ENCODE measurements around the gene USP50. TPM values are rescaled to one million over a fixed set of nuclear protein-coding genes. Genes with fewer than 3 reads are reported as not detected.

The USP50 gene
- total and polyA plus RNA-seq, 2 donors (not counting 3 experiments of a cell fraction or from before 2014, with no cell fraction given), result not detected

- POLR2A ChIA-PET, result no interaction called here
- Histone ChIP-seq H3K4me1 (ENCODE audit: control insufficient read depth, extremely low read depth, insufficient read depth, low read length) (no peaks in the 10 kb centered on the region), H3K4me3 (replicated peaks in 1 of 3; ENCODE audit: insufficient read depth in 1 of 3, low read depth in 1 of 3, low read length in 3 of 3) (no peak overlapping the region), H3K27ac (ENCODE audit: insufficient read depth, low read depth, low read length) (no peak overlapping the region), H3K9ac (replicated peaks; ENCODE audit: extremely low read depth, insufficient read depth, low read length) (no peak overlapping the region), H3K36me3 (ENCODE audit: control insufficient read depth in 2 of 2, extremely low read depth in 1 of 2, insufficient read depth in 2 of 2, low read length in 2 of 2) (peaks cover 21% of the 10 kb centered on the region in 2 experiments), H3K9me3 (replicated peaks; ENCODE audit: control insufficient read depth, insufficient read depth, low read length) (no peaks in the 10 kb centered on the region), H3K9me1 (replicated peaks; ENCODE audit: control insufficient read depth, extremely low read depth, insufficient read depth, low read length) (no peaks in the 10 kb centered on the region), H4K20me1 (replicated peaks; ENCODE audit: control insufficient read depth, extremely low read depth, insufficient read depth, low read length) (no peaks in the 10 kb centered on the region), H3K4me2 (ENCODE audit: insufficient read depth, low read length) (no peak overlapping the region), H3K79me2 (ENCODE audit: control insufficient read depth, insufficient read depth, low read length) (no peaks in the 10 kb centered on the region), H3K27me3 (ENCODE audit: control insufficient read depth in 2 of 2, insufficient read depth in 2 of 2, low read length in 2 of 2) (no peaks in the 10 kb centered on the region), H2AFZ (ENCODE audit: low read depth, low read length) (no peak overlapping the region)
- FAIRE-seq, result no peak
- dilution Hi-C loops (cut with MboI; ENCODE audit: extremely low pct_ligation_motif_present, low sequenced_read_pairs) (no loop called here), intact Hi-C loops (cut with micrococcal nuclease) (loop anchor here (10.0 kb wide), 1 partner anchor 391 kb away; no protein-coding TSS in a partner anchor)
- DNase-seq (ENCODE audit: low read depth, low spot score), result no peak
- no TSS peak for BruUV-seq (replicated peaks)
- CTCF ChIA-PET, result no interaction called here
- TF ChIP-seq EZH2 (IDR thresholded peaks at IDR 0.05; ENCODE audit: borderline replicate concordance, low read depth, low read length, severe bottlenecking) (no peak), POLR2A (IDR thresholded peaks at IDR 0.05; ENCODE audit: low read depth, low read length) (no peak), MAX (IDR thresholded peaks at IDR 0.05; ENCODE audit: insufficient read depth, insufficient read length) (no peak), JUN (IDR thresholded peaks at IDR 0.05; ENCODE audit: borderline replicate concordance, insufficient read depth, insufficient read length, low read depth) (no peak), GATA2 (IDR thresholded peaks at IDR 0.05; ENCODE audit: insufficient read depth, insufficient read length, low read depth, low read length) (no peak), MYC (IDR thresholded peaks at IDR 0.05; ENCODE audit: low read depth, low read length) (no peak), FOS (IDR thresholded peaks at IDR 0.05; ENCODE audit: borderline replicate concordance, insufficient read depth, low read length) (no peak), POLR2AphosphoS5 (IDR thresholded peaks at IDR 0.05; ENCODE audit: insufficient read depth, low read depth, low read length) (no peak), CTCF (IDR thresholded peaks at IDR 0.05; ENCODE audit: extremely low read depth in 1 of 2, insufficient read depth in 1 of 2, low read depth in 1 of 2, low read length in 2 of 2) (no peak)
Observed at GRCh38 chr15:50493625-50494024, 52.8 kb downstream of the USP50 start.
